HCT116 (cell line): ENCODE results near the gene DPP6. TPM values are rescaled to one million over a fixed set of nuclear protein-coding genes. Genes with fewer than 3 reads are reported as not detected.

Experiments
- ATAC-seq: fragments of 200-7000 bp; cut with Tn5 transposase; 2 replicates; pipeline ENCODE4 v1.9.1; 2020; ENCODE audit warnings: mild to moderate bottlenecking, moderate library complexity
- BruUV-seq: library from RNA; stranded (reverse); fragments of 400-500 nt; replicated peaks from 2 replicates; lab custom pipeline; 2021; lab: Mats Ljungman, UMichigan
- CTCF ChIA-PET: fragments of 300-600 bp; sonication (Branson Sonifier 250); formaldehyde crosslinking; loops from one replicate; lab custom pipeline; 2021; ENCODE audit warnings: antibody characterized with exemption; lab: Charles Lee
- POLR2A ChIA-PET: fragments of 300-600, 350-600 bp; sonication (Branson Sonifier 250); formaldehyde crosslinking; loops from one replicate; lab custom pipeline; 2021; ENCODE audit warnings: antibody characterized with exemption; lab: Charles Lee
- RAD21 ChIA-PET, 2 experiments: fragments of 300-600 bp; sonication (Branson Sonifier 250); formaldehyde crosslinking; loops; one replicate each; lab custom pipeline; 2023; ENCODE audit warnings: low total read pairs in 2 of 2; ENCODE audit not compliant: uncharacterized antibody in 2 of 2, unreplicated experiment in 2 of 2, low non-redundant PET in 1 of 2; lab: Charles Lee
- DNase-seq: peaks from one replicate; pipeline ENCODE4 v3.0.0-alpha.2; 2010; ENCODE audit warnings: low read depth, low spot score
- H2AFZ ChIP-seq: fragments of 200-600 bp; shearing (Covaris generic), sonication (generic); 2 replicates; pipeline ENCODE4 v1.6.1; 2017; ENCODE audit warnings: low read depth, mixed run types, mixed read lengths, antibody characterized with exemption, low read length; ENCODE audit not compliant: poor library complexity, severe bottlenecking
- H3K27ac ChIP-seq: 2 replicates; pipeline ENCODE4 v1.5.1; 2012; ENCODE audit warnings: low read depth, low read length
- H3K27me3 ChIP-seq: fragments of 200-600 bp; sonication (generic); 2 replicates; pipeline ENCODE4 v1.6.1; 2016; ENCODE audit warnings: mixed run types, low read length, mixed read lengths; ENCODE audit not compliant: insufficient read depth
- H3K36me3 ChIP-seq, 2 experiments: fragments of 200-500 bp in 1 of 2; fragments of 200-600 bp in 1 of 2; sonication (Bioruptor generic) in 1 of 2; sonication (generic) in 1 of 2; 2 replicates each; pipeline versions ENCODE4 v1.5.1 to v1.6.1; 2014 to 2016; ENCODE audit warnings: low read length in 2 of 2, inconsistent platforms in 1 of 2, mixed read lengths in 1 of 2, mixed run types in 1 of 2; ENCODE audit not compliant: insufficient read depth in 2 of 2, control insufficient read depth in 1 of 2
- H3K4me1 ChIP-seq, 2 experiments: fragments of 200-600 bp in 1 of 2; sonication (generic) in 1 of 2; 2 replicates each; pipeline versions ENCODE4 v1.5.1 to v1.6.1; 2012 to 2017; ENCODE audit warnings: low read length in 2 of 2, inconsistent platforms in 1 of 2, mild to moderate bottlenecking in 1 of 2, mixed read lengths in 1 of 2, mixed run types in 1 of 2, moderate library complexity in 1 of 2; ENCODE audit not compliant: insufficient read depth in 2 of 2, control insufficient read depth in 1 of 2
- H3K4me2 ChIP-seq: fragments of 200-600 bp; sonication (generic); 2 replicates; pipeline ENCODE4 v1.6.1; 2017; ENCODE audit warnings: mixed run types, low read length, mixed read lengths
- H3K4me3 ChIP-seq, 2 experiments: fragments of 200-600 bp in 1 of 2; sonication (generic) in 1 of 2; replicated peaks in 1 of 2; 2 replicates each; pipeline ENCODE4 v1.5.1; 2011 to 2016; ENCODE audit warnings: low read length in 2 of 2, control low read depth in 1 of 2, low read depth in 1 of 2, mild to moderate bottlenecking in 1 of 2, mixed read lengths in 1 of 2, mixed run types in 1 of 2
- H3K79me2 ChIP-seq: fragments of 200-600 bp; sonication (generic); 2 replicates; pipeline ENCODE4 v1.6.1; 2017; ENCODE audit warnings: mild to moderate bottlenecking, mixed run types, low read length, moderate library complexity, mixed read lengths; ENCODE audit not compliant: insufficient read depth
- H3K9ac ChIP-seq: fragments of 200-600 bp; sonication (generic); 2 replicates; pipeline ENCODE4 v1.6.1; 2016; ENCODE audit warnings: low read length, mixed read lengths
- H3K9me2 ChIP-seq: fragments of 200-600 bp; sonication (generic), shearing (Covaris generic); 2 replicates; pipeline ENCODE4 v1.6.1; 2017; ENCODE audit warnings: mixed run types, mild to moderate bottlenecking, moderate library complexity; ENCODE audit not compliant: insufficient read depth
- H3K9me3 ChIP-seq, 2 experiments: fragments of 200-500 bp in 1 of 2; fragments of 200-600 bp in 1 of 2; sonication (Bioruptor generic) in 1 of 2; sonication (generic) in 1 of 2; 2 replicates each; pipeline ENCODE4 v1.6.1; 2014 to 2017; ENCODE audit warnings: low read length in 2 of 2, mixed read lengths in 2 of 2, inconsistent platforms in 1 of 2, low read depth in 1 of 2, mild to moderate bottlenecking in 1 of 2, mixed run types in 1 of 2, moderate library complexity in 1 of 2; ENCODE audit not compliant: control insufficient read depth in 1 of 2, insufficient read depth in 1 of 2
- H4K20me1 ChIP-seq: fragments of 200-600 bp; sonication (generic), shearing (Covaris generic); 2 replicates; pipeline ENCODE4 v1.6.1; 2017; ENCODE audit warnings: mixed run types, mild to moderate bottlenecking, moderate library complexity; ENCODE audit not compliant: insufficient read depth
- ATF3 ChIP-seq: IDR thresholded peaks from 2 replicates; pipeline ENCODE4 v1.6.1; 2012
- CBX3 ChIP-seq: IDR thresholded peaks from 2 replicates; pipeline ENCODE4 v1.6.1; 2012; ENCODE audit warnings: low read depth
- CEBPB ChIP-seq: IDR thresholded peaks from 2 replicates; pipeline ENCODE4 v1.6.1; 2012; ENCODE audit warnings: low read depth
- CTCF ChIP-seq, 3 experiments: fragments of 200-600 bp in 1 of 3; sonication (generic) in 1 of 3; IDR thresholded peaks in 2 of 3; conservative IDR thresholded peaks in 1 of 3; 2 replicates each; pipeline ENCODE4 v1.5.1; 2012 to 2017; ENCODE audit warnings: low read depth in 2 of 3, low read length in 2 of 3, antibody characterized with exemption in 1 of 3, borderline replicate concordance in 1 of 3, control low read depth in 1 of 3, mild to moderate bottlenecking in 1 of 3, mixed read lengths in 1 of 3, mixed run types in 1 of 3, moderate library complexity in 1 of 3; ENCODE audit not compliant: insufficient read depth in 1 of 3
- EGR1 ChIP-seq: IDR thresholded peaks from 2 replicates; pipeline ENCODE4 v1.6.1; 2012; ENCODE audit warnings: low read depth
- EZH2phosphoT487 ChIP-seq: fragments of 200-600 bp; IDR thresholded peaks from 2 replicates; pipeline ENCODE4 v1.6.1; 2018; ENCODE audit warnings: antibody characterized with exemption, borderline replicate concordance
- FOSL1 ChIP-seq: IDR thresholded peaks from 2 replicates; pipeline ENCODE4 v1.6.1; 2012; ENCODE audit warnings: low read depth
- POLR2A ChIP-seq: IDR thresholded peaks from 2 replicates; pipeline ENCODE4 v1.7.0; 2011; ENCODE audit warnings: borderline replicate concordance; ENCODE audit not compliant: insufficient read depth, insufficient read length; ENCODE audit errors: extremely low read depth
- RAD21 ChIP-seq: IDR thresholded peaks from 2 replicates; pipeline ENCODE4 v1.6.1; 2012; ENCODE audit warnings: low read depth, mild to moderate bottlenecking
- SIN3A ChIP-seq: IDR thresholded peaks from 2 replicates; pipeline ENCODE4 v1.6.1; 2012; ENCODE audit warnings: low read depth
- SP1 ChIP-seq: IDR thresholded peaks from 2 replicates; pipeline ENCODE4 v1.6.1; 2012; ENCODE audit warnings: low read depth
- SRF ChIP-seq: IDR thresholded peaks from 2 replicates; pipeline ENCODE4 v1.6.1; 2012; ENCODE audit warnings: low read depth
- TCF7L2 ChIP-seq: IDR thresholded peaks from 2 replicates; pipeline ENCODE4 v1.7.0; 2011; ENCODE audit warnings: borderline replicate concordance, inconsistent platforms; ENCODE audit not compliant: insufficient read depth, insufficient read length; ENCODE audit errors: extremely low read depth
- YY1 ChIP-seq: IDR thresholded peaks from 2 replicates; pipeline ENCODE4 v1.6.1; 2011; ENCODE audit warnings: low read length, low read depth, moderate library complexity, mild to moderate bottlenecking; ENCODE audit not compliant: insufficient replicate concordance; ENCODE audit errors: extremely low read depth
- intact Hi-C: fragments of 100-400 bp; cut with micrococcal nuclease; formaldehyde crosslinking; loops from 2 replicates; pipeline ENCODE4 v1.10.0; 2022
- total RNA-seq: library from RNA; stranded (reverse); gene quantifications from one replicate; pipeline ENCODE4 v1.2.1, GENCODE V29; 2021; ENCODE audit not compliant: unreplicated experiment

Gene DPP6
- total RNA-seq, 1 experiment from 2014 or later: not detected

GRCh38 chr7:154726368-154726767, 674.2 kb downstream of the DPP6 start:
- Histone ChIP-seq H3K27me3 (no peaks in the 10 kb centered on the region), H3K9me2 (no peaks in the 10 kb centered on the region), H3K27ac (no peak overlapping the region), H3K4me3 (no peak overlapping the region), H3K4me2 (no peak overlapping the region), H3K36me3 (no peaks in the 10 kb centered on the region), H3K9ac (no peak overlapping the region), H4K20me1 (no peaks in the 10 kb centered on the region), H3K79me2 (no peaks in the 10 kb centered on the region), H3K4me1 (no peaks in the 10 kb centered on the region), H3K9me3 (no peaks in the 10 kb centered on the region; a peak in 1 of 4 replicates), H2AFZ (no peak overlapping the region)
- BruUV-seq: no TSS peak
- RAD21 ChIA-PET: no interaction called here
- DNase-seq (no peak), ATAC-seq (no peak)
- POLR2A ChIA-PET: no interaction called here
- intact Hi-C loops: no loop called here
- TF ChIP-seq ATF3: no peak
- no peak for TF ChIP-seq CTCF (IDR thresholded peaks at IDR 0.05 in 2 of 3, conservative IDR thresholded peaks at IDR 0.05 in 1 of 3; ENCODE audit: borderline replicate concordance in 1 of 3, insufficient read depth in 1 of 3, low read depth in 2 of 3, low read length in 2 of 3)
- no peak for TF ChIP-seq SIN3A
- no peak for TF ChIP-seq CBX3
- TF ChIP-seq EGR1: no peak
- TF ChIP-seq TCF7L2: no peak
- TF ChIP-seq YY1: no peak
- CTCF ChIA-PET: no interaction called here

GRCh38 chr7:154729056-154729455, 676.9 kb downstream of the DPP6 start:
- Histone ChIP-seq H3K27ac (no peak overlapping the region), H4K20me1 (no peaks in the 10 kb centered on the region), H2AFZ (no peak overlapping the region), H3K9ac (no peak overlapping the region), H3K4me2 (no peak overlapping the region), H3K79me2 (no peaks in the 10 kb centered on the region), H3K36me3 (no peaks in the 10 kb centered on the region), H3K4me3 (no peak overlapping the region), H3K27me3 (no peaks in the 10 kb centered on the region), H3K4me1 (no peaks in the 10 kb centered on the region), H3K9me2 (no peaks in the 10 kb centered on the region), H3K9me3 (no peaks in the 10 kb centered on the region; a peak in 1 of 4 replicates)
- BruUV-seq: no TSS peak
- ChIA-PET CTCF (no interaction called here), RAD21 (no interaction called here), POLR2A (no interaction called here)
- no peak for ATAC-seq
- no peak for DNase-seq
- intact Hi-C loops: no loop called here
- TF ChIP-seq SRF (no peak), CEBPB (no peak), SP1 (no peak), CBX3 (no peak), RAD21 (no peak), EZH2phosphoT487 (no peak), CTCF (IDR thresholded peaks at IDR 0.05 in 2 of 3, conservative IDR thresholded peaks at IDR 0.05 in 1 of 3; ENCODE audit: borderline replicate concordance in 1 of 3, insufficient read depth in 1 of 3, low read depth in 2 of 3, low read length in 2 of 3) (no peak), ATF3 (no peak), FOSL1 (no peak), POLR2A (no peak)
